Activated CD4-positive, alpha-beta T cell treated with anti-CD3 and anti-CD28 coated beads, Interleukin-2, amount 50 U/mL, for 1 hour (primary cell): Measurements from ENCODE around the gene NAA35.

ENCODE experiments used
- DNase-seq: peaks from one replicate; pipeline ENCODE4 v3.0.0-alpha.2; 2020

NAA35 gene

DNA sequence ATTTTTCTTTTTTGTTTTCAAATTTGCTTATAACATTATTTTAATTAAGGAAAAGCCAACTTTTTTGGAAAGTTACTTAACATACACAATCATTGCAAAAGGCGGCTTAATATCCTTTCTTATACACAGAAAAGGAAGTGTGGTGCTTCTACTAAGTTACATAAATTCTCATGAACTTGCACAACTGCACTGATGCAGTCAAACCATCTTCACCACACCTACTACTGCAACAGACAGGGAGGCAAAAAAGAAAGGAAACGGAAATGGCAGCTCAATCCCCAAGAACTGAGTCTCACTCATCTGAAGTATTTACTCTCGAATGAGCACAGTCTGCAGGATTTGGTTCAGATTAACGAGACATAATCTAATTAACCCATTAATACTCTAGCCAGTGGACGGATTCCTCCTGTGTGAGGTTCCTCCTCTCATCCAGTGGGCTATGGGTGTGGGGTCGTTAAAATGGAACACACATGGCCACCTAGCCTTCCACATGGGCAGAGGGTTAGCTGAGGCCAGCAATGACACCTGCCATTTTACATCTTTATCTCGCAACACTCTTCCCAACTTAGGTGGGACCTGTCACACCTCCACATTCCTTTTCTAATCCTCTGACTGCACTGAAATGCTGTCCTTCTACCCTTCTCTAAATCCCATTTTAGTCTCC lies 128.4 kb downstream of the NAA35 start:
- no peak for DNase-seq
